NCI-H1417 treated with DMSO at 0.1 percent for 48 hours (cell line): Measurements from ENCODE around the gene ZNF32.
"Not testable (repeated sequence)": the region's sequence is repeated elsewhere in the genome, so short reads cannot be mapped to it uniquely, and the experiment has no call there.

Experiments used
- DNase-seq: peaks from one replicate; lab custom pipeline; 2025; lab: John Stamatoyannopoulos, UW

ZNF32 gene

DNA sequence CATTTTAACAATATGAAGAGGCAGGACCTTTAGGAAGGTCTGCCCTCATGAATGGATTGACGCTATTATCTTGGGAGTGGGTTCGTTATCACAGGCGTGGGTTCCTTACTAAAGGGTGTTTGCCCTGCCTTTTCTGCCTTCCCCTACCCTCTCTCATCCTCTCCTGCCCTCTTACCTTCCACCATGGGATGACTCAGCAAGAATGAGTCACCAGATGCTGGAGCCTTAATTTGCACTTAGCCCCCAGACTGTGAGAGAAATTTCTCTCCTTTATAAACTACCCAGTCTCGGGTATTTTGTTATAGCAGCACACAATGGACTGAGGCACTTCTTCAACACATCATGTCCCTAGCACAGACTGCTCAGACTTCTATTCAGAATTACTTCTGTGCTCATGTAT is 31.4 kb upstream of the ZNF32 start:
- DNase-seq: no peak

DNA sequence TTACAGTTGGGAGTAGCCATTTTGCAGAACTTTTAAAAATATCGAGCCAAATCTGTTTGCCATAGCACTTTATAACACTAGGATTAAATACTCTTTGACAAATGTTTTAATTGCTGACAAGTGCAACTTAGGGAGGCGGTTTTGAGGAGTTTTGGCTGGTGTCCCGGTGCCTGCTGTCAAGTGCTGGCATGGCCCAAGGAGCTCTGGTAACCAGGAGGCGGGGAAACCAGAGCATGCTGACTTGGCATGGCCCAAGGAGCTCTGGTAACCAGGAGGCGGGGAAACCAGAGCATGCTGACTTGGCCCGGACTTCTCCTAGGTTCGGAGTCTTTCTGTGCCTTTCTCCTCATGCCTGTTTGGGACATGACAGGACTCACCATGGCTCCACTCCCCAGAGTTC is 30.8 kb upstream of the ZNF32 start:
- no peak for DNase-seq

DNA sequence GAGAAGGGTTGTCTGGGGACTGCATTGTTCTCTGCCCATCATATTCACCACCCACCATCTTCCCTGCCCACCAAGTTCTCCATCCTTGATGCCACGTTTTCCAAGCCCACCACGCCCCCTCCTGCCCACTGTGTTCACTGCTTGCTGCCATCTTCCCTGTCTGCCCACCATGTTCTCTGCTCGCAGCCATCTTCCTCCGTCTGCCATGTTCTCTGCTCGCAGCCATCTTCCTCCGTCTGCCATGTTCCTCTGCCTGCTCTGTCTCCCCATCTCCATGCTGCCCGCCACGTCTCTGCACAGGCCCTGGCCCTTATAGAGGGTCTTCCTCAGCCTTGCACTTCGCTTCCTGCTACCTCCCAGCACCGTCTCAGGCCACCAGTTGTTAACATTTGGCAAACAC is 30.0 kb upstream of the ZNF32 start:
- DNase-seq: no peak

DNA sequence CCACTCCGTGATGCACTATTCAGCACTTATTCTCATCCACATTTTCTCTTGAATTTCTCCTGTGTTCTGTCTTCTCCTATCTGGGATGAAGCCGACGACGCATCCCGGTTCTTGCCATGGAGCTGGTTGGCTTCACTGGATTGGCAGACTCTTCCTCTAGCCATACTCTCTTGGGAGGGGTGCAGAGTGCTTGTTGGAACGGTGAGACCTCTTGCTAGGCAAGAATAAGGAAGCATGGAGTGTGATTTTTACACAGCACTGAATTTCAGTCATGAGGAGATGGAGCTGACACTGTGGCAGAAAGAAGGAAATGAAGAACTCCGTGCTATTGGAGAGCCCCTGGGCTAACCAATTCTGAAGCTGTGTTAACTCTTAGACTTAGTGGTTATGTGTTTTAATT is 28.2 kb upstream of the ZNF32 start:
- DNase-seq: no peak

DNA sequence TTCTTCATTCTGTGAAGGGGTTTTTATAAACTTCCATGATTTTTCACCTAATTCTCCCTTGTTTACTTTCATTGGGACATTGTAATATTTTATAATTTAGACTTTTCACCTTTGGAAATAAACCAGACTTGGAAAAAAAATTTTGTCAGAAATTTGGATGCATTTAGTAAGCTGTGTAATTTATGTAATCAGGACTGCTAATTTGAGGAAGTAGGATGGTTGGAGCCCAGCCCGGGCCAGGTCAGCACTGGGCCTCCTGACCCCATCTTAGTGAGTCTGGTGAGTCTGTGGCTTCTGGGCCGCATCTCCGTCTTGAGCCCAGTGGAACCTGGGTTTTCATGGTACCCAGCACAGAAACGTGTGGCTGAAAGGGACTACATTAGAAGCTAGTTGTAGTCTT is 27.6 kb upstream of the ZNF32 start:
- no peak for DNase-seq

DNA sequence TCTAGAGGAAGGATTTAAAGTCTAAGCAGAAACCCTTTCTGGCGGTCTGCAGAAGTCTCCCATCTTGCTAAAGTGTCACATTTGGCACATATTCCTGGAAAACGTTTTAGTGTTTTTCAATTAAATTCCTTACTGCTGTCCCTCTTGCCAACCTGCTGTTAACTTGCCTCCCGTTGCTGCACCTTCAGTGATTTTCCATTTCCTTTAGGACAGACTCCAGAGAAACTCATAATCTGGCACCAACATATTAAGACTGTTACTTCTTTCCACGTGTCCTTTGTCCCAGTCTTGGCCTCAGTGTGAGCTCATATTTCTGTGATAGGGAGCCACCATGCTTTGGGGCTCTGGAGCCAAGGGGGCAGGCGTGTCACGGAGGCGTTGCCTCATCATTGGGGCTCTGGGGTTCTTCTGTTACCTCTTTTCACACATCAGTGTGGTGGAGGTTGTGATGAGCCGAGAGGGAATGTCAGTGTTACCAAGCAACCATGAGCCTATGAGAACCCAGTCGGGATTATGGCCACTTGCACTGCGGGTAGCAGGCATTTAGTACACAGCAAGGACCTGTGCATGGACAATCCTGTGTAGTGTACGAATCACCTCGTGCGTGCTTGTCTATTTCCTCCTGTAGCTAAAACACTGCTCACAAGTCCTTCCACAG is 26.0 kb upstream of the ZNF32 start:
- DNase-seq: no peak

DNA sequence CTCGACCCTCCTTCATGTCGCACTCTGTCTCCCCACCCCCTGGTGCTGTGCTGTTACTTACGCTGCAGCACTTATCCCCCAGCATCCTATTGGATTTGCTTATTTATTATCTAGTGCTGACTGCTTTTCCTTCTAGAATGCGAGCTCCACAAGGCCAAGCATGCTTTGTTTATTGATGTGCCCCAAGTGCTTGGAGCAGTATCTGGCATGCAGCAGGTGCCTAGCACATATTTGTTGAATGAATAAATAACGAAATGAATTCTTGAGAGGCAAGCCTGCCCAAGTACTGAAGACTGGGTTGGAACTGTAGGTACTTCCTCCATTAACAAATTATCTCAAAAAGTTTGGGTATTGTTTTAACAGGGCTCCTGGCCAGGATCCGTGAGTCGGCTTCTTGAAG is 24.8 kb upstream of the ZNF32 start:
- no peak for DNase-seq

DNA sequence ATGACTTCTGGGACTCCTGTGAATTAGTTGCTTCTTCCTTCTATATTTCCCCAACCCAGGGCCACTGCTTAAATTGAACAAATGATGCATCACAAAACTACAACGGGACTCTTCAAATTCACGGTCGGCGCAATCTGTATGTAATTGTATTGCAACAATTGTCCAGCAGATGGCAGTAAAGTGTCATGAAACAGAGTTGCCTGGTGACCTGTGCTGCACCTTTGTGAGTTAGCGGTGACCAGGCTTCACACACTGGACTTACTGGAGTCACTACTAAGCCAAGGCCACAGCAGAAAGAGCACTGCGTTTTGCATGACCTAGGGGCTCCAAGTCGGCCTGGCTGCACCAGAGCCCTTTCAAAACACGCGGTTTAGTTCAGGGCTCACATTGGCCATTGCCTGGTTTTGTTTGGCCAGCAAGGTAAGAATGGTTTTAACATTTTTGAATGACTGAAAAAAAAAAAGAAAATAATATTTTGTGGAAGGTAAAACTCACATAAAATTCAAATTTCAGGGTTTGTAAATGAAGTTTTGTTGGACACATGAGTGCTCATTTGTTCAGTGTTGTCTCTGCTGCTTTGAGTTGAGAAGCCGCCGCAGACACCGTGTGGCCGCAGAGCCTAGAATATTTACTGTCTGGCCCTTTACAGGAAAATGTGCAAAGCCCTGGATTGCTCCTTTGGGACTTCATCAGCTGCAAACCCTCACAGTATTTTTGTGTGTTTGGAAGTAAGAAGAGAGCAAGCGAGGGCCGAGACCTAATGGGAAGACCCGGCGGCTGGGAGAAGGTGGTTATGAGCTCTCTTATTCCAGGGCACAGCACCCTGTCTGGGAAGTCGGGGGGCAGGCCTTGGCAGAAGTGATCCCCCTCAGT is 23.2 kb upstream of the ZNF32 start:
- DNase-seq: peak; percentile 1

DNA sequence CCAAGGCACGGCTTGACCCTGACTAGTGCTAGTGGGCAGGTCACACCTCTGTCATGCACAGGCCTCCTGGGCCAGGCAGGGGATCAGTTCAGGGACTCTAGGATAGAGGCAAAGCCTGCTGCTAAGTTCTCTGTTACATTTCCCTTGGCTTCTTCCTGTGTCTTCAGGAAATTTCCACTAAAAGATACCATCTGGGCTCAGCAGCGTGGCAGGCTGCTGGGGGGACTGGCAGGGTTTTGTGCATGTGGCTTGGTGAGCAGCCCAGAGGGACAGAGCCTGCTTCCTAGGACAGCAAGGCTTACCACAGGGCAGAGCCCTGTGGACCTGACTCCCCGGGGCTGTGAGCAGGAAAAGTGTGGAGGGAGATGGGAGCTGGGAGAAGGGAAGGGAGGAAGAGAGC is 20.7 kb upstream of the ZNF32 start:
- DNase-seq: no peak

DNA sequence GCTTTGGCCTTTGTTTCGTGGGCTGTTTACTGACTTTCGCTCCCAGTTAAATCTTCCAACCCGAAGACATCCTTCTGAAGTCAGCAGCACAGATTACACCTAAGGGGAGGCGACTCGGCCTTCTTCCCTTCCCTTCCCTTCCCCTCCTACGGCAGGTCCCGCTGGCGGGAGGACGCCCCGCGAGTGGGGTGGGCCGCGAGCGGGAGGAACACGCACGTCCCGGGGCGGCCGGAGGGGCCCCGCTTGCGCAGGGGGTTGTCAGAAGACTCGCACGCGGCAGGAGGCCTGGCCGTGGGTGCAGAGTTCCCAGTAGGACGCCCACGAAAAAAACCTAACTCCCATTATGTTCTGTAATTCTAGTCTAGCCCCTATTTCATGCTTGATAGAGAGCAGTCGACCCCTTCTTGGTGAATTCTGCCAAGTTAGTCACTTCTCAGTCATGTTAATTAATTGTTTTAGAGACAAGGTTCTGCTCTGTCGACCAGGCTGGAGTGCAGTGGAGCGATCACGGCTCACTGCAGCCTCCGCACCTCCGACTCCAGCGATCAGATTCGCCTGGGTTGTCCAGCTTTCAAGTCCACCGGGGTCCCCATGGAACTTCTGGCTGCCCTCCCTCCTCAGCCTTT is 19.2 kb upstream of the ZNF32 start:
- no peak for DNase-seq

DNA sequence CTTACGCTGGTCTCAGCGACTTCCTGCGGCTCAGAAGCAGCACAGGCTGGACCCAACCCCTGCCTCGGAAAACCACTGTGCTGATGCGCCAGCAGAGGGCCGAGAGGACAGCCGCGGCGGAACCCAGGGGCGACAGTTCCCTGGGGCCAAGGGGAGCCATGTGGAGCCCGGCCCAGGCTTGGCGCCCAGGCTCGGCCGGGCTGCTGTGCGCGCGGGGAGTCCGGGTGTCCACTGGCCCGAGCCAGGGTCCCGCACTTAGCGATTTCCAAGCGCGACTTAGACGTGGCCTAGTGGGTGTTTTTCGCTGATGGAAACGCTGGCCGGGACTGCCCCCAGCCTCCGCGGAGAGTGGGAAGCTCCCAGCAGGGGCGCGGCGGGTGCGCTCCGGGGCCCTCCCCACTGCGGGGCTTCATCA is 18.6 kb upstream of the ZNF32 start:
- DNase-seq: no peak

DNA sequence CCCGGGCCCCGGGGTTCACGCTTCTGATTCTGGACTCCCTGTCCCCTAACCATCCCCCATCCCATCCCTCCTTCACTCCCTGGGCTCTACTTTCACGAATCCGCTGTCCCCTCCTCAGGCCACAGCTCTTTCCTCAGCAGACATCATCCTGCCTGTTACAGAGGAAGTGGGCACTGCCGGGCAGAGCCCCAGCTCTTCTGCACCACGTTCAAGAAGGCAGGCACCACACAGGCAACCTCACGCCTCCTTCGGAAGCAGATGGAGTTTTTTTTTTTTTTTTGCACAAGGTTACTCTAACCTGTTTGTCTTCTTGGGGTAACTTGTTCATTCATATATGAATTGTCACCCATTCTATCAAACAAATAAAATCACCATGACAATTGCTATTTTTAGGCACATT is 17.9 kb upstream of the ZNF32 start:
- DNase-seq: no peak

DNA sequence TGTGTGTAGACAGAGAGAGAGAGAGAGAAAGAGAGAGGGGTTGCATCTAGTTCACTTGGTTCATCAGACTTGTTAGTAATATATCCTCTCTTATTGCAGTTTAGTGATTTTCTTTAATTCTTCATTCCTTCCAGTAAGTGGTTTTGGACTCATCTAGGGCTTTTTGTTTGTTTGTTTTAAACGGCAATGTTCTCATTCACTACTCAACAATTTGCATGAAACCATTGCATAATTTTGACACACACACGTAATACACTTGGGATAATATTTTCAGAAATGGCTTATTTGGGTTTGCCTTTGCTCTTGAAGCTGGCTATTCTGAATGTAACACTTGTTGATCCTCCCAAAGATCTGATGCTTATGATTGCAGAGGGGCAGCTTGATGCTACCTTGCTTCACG is 16.4 kb upstream of the ZNF32 start:
- DNase-seq: no peak

DNA sequence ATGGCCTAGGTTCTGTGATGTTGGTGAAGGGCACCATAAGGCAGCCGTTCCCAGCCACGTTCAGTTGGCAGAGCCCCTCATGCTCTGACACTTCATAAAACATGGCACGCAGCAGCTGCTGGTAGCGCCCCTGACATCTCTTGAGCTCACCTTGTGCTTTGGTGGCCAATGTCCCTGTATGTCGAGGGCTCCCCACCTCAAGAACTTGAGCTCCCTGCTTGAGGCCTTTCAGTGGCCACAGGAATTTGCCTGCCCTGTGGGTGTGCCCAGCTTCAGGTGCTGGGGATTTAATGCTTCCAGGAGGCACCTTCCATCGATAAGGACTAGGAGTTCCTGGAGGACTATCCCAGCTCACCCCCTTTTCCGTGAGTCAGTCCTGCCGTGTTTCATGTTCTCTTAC is 9.5 kb upstream of the ZNF32 start:
- no peak for DNase-seq

DNA sequence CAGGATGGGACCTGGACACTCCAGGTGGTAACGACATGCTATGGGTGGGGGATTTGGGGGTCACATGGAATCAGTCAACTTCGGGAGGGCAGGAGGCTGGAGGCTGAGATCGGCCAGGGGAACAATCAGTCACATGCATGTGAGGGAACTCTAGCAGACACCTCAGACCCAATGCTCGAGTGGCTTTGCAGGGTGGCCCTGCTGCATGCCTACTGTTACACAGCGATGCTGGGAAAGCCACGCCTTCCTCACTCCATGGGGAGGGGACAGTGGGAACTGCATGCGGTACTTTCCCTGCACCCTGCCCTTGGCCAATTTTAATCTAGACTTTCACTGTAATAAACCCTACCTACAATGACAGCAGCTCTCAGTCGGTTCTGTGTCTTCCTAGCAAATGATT is 6.6 kb upstream of the ZNF32 start:
- DNase-seq: no peak

DNA sequence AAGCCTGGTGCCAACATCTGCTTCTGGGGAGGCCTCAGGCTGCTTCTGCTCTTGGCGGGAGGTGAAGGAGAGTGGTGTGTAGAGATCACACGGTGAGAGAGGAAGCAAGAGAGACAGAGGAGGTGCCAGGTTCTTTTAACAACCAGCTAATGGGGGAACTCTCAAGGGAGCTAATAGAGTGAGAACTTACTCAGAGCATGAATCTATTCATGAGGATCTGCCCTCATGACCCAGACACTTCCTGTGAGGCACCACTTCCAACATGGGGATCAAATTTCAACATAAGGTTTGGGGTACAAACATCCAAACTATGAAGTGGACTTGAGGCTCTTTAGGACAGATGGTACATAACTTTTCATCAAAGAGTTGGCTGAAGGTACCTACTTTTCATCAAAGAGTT is 5.1 kb upstream of the ZNF32 start:
- DNase-seq: no peak

DNA sequence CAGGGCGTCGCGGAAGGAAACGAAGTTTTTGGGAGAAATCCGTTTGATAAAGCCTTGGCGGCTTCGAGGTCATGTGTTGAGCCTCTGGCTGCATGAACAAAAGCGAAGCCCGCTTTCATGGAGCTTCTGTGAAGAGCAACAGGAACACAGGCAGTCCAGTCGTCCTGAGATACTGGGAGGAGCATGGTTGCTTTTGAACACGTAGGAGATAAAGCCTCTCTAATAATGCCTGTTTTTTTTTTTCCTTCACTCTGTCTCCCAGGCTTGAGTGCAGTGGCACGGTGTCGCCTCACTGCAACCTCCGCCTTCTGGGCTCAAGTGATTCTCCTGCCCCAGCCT is 473 bp upstream of the ZNF32 start:
- no peak for DNase-seq

DNA sequence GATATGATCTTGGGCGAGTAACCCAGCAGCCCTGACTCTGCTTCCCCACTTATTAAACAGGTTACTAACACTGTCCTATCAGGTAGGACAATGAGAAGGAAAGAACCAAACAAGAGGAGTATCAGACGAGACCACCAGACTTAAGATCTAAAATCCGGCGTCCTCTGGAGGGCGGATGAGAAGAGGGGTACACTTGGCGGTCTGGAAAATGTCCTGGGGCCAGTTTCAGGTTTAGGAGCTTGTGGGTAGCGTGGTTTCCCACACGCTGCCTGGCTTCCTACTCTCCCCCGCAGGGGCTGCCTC is 635 bp downstream of the ZNF32 start:
- DNase-seq: no peak

DNA sequence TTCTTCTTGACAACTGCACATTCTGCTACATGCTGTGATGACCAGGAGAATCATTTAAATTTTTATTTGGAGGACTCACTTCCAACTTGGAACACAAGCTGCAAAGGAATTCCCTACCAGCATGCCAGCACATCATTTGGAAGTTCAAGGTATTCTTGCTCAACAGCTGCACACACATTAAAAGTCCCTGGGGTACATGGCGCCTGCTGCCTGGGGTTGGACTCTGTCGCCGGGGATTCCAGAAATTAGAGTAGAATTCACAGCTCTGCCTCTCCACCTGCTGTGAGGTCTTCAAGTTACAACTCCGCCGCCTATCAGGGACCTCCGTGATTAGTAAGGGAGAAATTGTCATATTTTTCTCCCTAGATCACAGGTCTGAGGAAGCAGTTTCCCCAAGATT is 1.1 kb downstream of the ZNF32 start:
- no peak for DNase-seq

DNA sequence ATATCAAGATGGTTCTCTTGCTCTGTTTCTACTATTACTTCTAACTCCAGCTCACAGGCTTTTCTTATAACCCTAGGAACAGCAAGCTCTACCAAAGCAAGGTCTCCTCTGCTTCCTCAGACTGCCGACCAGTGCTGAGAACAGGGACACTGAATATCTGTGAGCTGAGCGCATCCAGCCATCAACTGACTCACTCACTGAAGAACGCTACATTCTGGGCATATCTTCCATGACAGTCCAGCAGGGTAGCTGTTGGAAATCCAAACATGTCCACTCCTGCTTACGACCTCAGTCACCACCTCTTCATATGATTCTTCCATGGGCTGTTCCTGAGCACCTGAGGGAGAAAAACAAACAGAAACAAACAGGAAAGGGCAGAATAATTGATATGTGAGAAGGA is 2.8 kb downstream of the ZNF32 start:
- DNase-seq: no peak

DNA sequence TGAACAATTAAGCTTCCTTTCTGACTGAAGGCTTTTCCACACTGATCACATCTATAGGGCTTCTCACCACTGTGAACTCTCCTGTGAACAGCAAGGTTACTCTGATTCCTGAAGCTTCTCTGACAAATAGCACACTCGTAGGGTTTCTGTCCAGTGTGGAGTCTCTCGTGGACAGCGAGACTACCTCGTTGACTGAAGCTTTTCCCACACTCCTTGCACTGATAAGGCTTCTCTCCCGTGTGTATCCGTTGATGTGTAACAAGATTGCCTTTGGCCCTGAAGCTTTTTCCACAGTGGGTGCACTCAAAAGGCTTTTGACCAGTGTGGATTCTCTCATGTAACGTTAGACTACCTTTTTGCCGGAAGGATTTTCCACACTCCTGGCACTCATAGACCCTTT is 4.4 kb downstream of the ZNF32 start:
- DNase-seq: no peak

DNA sequence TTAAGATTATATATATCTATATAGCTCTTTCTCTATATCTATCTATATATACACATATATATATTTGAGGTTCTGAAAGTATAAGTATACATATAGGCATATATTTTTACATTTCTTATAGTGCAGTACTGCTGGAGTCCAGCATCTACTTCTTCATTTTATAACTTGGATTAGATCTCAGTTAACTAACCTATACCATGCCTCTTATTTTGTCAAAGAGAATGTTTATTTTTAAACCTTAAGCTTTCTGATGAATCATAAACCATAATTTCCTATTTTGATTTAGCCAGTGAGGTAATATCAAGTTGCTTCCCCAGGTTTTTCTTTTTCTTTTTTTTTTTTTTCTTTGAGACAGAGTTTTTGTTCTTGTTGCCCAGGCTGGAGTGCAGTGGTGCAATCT is 8.1 kb downstream of the ZNF32 start:
- no peak for DNase-seq

DNA sequence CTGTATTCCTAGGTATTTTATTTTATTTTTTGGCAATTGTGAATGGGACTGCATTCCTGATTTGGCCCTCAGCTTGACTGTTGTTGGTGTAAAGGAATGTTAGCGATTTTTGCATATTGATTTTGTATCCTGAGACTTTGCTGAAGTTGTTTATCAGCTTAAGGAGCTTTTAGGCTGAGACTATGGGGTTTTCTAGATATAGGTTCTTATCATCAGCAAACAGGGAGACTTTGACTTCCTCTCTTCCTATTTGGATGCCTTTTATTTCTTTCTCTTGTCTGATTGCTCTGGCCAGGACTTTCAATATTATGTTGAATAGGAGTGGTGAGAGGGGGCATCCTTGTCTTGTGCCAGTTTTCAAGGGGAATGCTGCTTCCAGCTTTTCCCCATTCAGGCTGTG is 12.9 kb downstream of the ZNF32 start:
- not testable (repeated sequence) for DNase-seq

DNA sequence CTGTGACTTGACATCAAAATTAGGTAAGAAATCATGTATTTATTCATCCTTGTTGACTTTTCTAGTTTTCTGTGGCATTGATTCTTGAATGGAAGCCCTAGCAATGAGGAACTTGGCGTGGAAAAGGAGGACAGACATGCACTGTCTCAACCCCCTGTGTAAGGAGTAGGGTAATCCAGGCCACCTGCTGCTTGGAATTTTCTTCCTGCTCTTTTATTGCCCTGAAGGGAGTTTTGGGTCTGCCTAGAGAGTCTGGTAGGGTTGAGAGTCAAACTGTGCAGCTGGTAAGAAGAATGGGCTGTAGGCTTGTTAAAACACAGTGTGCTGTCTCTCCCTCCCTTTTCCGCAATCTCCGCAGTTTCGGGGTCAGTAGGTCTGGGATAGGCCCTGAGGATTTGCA is 19.7 kb downstream of the ZNF32 start:
- no peak for DNase-seq
